Measurements from ENCODE around the gene MASP1. TPM values are rescaled to one million over a fixed set of nuclear protein-coding genes. Genes with fewer than 3 reads are reported as not detected.

MASP1 gene
- total and polyA plus RNA-seq, 2 experiments from 2014 or later: 1.6 to 3.0 TPM

GRCh38 chr3:187305881-187306280 lies 14.3 kb upstream of the MASP1 start:
- H3K9me3 Mint-ChIP-seq: peaks cover 8% of the 10 kb centered on the region; the same call in 2 of the 3 replicates
- no peak for TF ChIP-seq REST (IDR thresholded peaks at IDR 0.05; ENCODE audit: unreplicated experiment)
- no peak for TF ChIP-seq CTCF (conservative IDR thresholded peaks at IDR 0.05; ENCODE audit: low read depth in 2 of 2)
- TF ChIP-seq NANOG (IDR thresholded peaks at IDR 0.05; ENCODE audit: borderline replicate concordance): no peak
- no peak for TF ChIP-seq POLR2AphosphoS5 (IDR thresholded peaks at IDR 0.05; ENCODE audit: low read depth)
- no peak for TF ChIP-seq ZNF114 (CRISPR knock-in tag; IDR thresholded peaks at IDR 0.05)
- no peaks in the 10 kb centered on the region for H3K36me3 ChIP-seq (ENCODE audit: insufficient read depth)

GRCh38 chr3:187299611-187300010 lies 8.1 kb upstream of the MASP1 start:
- H3F3A ChIP-seq (replicated peaks; ENCODE audit: low read depth): no peaks in the 10 kb centered on the region
- H3K4me1 ChIP-seq (ENCODE audit: insufficient read depth): 0 out of 2 replicates have a peak, but pooled peaks cover 6% of the 10 kb centered on the region
- no peak overlapping the region for H2AFZ ChIP-seq
- no peaks in the 10 kb centered on the region for H3K79me2 ChIP-seq (replicated peaks; ENCODE audit: insufficient read depth)
- Mint-ChIP-seq H3K27me3 (ENCODE audit: insufficient read depth, low read depth, poor library complexity) (peaks cover 9% of the 10 kb centered on the region), H3K36me3 (ENCODE audit: low read depth) (no peaks in the 10 kb centered on the region), H3K27ac (no peak overlapping the region), H3K4me3 (no peak overlapping the region), H3K9me3 (peaks cover 2% of the 10 kb centered on the region; the same call in 1 of the 3 replicates), H3K4me1 (no peaks in the 10 kb centered on the region)
- H3K36me3 ChIP-seq (ENCODE audit: insufficient read depth): no peaks in the 10 kb centered on the region
- no peaks in the 10 kb centered on the region for H4K20me1 ChIP-seq (replicated peaks; ENCODE audit: insufficient read depth)
- H3K4me2 ChIP-seq: no peak overlapping the region
- H3K27me3 ChIP-seq (ENCODE audit: insufficient read depth): no peaks in the 10 kb centered on the region
- no peak overlapping the region for H3K27ac ChIP-seq (ENCODE audit: low read depth)
- H3K4me3 ChIP-seq: no peak overlapping the region
- ATAC-seq (no peak), DNase-seq (ENCODE audit: low spot score) (no peak)
- H3K9me2 ChIP-seq (ENCODE audit: insufficient read depth): no peaks in the 10 kb centered on the region
- TF ChIP-seq CTCF (conservative IDR thresholded peaks at IDR 0.05; ENCODE audit: low read depth in 2 of 2) (no peak), JUNB (IDR thresholded peaks at IDR 0.05; ENCODE audit: unreplicated experiment) (no peak), REST (IDR thresholded peaks at IDR 0.05; ENCODE audit: unreplicated experiment) (no peak), NANOG (IDR thresholded peaks at IDR 0.05; ENCODE audit: borderline replicate concordance) (no peak)

More at GRCh38 chr3:187305881-187306280, 14.3 kb upstream of the MASP1 start:
- Histone ChIP-seq H3F3A (replicated peaks; ENCODE audit: low read depth) (no peaks in the 10 kb centered on the region), H4K20me1 (replicated peaks; ENCODE audit: insufficient read depth) (no peaks in the 10 kb centered on the region), H3K79me2 (replicated peaks; ENCODE audit: insufficient read depth) (no peaks in the 10 kb centered on the region), H3K27me3 (ENCODE audit: insufficient read depth) (no peaks in the 10 kb centered on the region), H3K9me2 (ENCODE audit: insufficient read depth) (no peaks in the 10 kb centered on the region), H3K27ac (ENCODE audit: low read depth) (no peak overlapping the region), H3K4me2 (no peak overlapping the region), H3K4me1 (ENCODE audit: insufficient read depth) (peaks cover 12% of the 10 kb centered on the region), H3K4me3 (no peak overlapping the region), H2AFZ (peak overlapping the region; percentile 77; the same call in 1 of the 2 replicates)
- no peak overlapping the region for H3K4me3 Mint-ChIP-seq
- peaks cover 3% of the 10 kb centered on the region; the same call in 2 of the 3 replicates for H3K36me3 Mint-ChIP-seq (ENCODE audit: low read depth)
- H3K27me3 Mint-ChIP-seq (ENCODE audit: insufficient read depth, low read depth, poor library complexity): peaks cover 6% of the 10 kb centered on the region
- ATAC-seq (no peak), DNase-seq (ENCODE audit: low spot score) (no peak)
- no peak overlapping the region for H3K27ac Mint-ChIP-seq
- H3K4me1 Mint-ChIP-seq: peaks cover 4% of the 10 kb centered on the region
